K562 (cell line): Measurements from ENCODE around the gene HSPB8. TPM values are rescaled to one million over a fixed set of nuclear protein-coding genes. Genes with fewer than 3 reads are reported as not detected.
A peak's percentile ranks its signal among the peaks of the same experiment; 100 is the strongest.

Experiments used
- ATF1 ChIP-seq, 2 experiments: fragments of 450-650 bp in 1 of 2; IDR thresholded peaks; 2 replicates each; pipeline ENCODE4 v1.6.1; 2016; ENCODE audit warnings: missing compliant biosample characterization in 1 of 2, missing genetic modification characterization in 1 of 2
- CHD4 ChIP-seq: fragments of 200-600 bp; sonication (generic); IDR thresholded peaks from 3 replicates; pipeline ENCODE4 v1.6.1; 2012; ENCODE audit warnings: low read depth, mild to moderate bottlenecking, mixed read lengths, low read length, inconsistent platforms; ENCODE audit not compliant: insufficient read depth, insufficient replicate concordance, poor library complexity, severe bottlenecking
- CREB1 ChIP-seq, 2 experiments: sonication (generic) in 1 of 2; formaldehyde crosslinking in 1 of 2; IDR thresholded peaks; 2 replicates each; pipeline versions ENCODE4 v1.6.1 to v1.8.0; 2012 to 2022; ENCODE audit warnings: inconsistent platforms in 1 of 2, mild to moderate bottlenecking in 1 of 2, missing genetic modification reagents in 1 of 2, moderate library complexity in 1 of 2
- CREM ChIP-seq: IDR thresholded peaks from 2 replicates; pipeline ENCODE4 v1.6.1; 2014; ENCODE audit warnings: antibody characterized with exemption, low read depth
- DIDO1 ChIP-seq: fragments of 450-650 bp; IDR thresholded peaks from 2 replicates; pipeline ENCODE4 v1.6.1; 2016; ENCODE audit warnings: low read depth, missing biosample characterization, missing genetic modification characterization
- DNMT1 ChIP-seq: fragments of 450-650 bp; IDR thresholded peaks from 2 replicates; pipeline ENCODE4 v1.6.1; 2016; ENCODE audit warnings: antibody characterized with exemption, mild to moderate bottlenecking
- FOXK1 ChIP-seq: sonication (generic); formaldehyde crosslinking; IDR thresholded peaks from 2 replicates; pipeline ENCODE4 v1.8.0; 2022; ENCODE audit warnings: missing genetic modification reagents, mild to moderate bottlenecking, borderline replicate concordance
- FOXO4 ChIP-seq: fragments of 450-650 bp; formaldehyde crosslinking; IDR thresholded peaks from 2 replicates; pipeline ENCODE4 v1.4.0; 2020; ENCODE audit warnings: mild to moderate bottlenecking, moderate library complexity
- HOMEZ ChIP-seq: fragments of 250-450 bp; sonication (Bioruptor Pico); IDR thresholded peaks from 2 replicates; pipeline ENCODE4 v1.4.0; 2020; ENCODE audit warnings: mild to moderate bottlenecking, moderate library complexity
- POLR2G ChIP-seq: fragments of 200-400 bp; formaldehyde crosslinking; IDR thresholded peaks from 2 replicates; pipeline ENCODE4 v1.6.1; 2017; ENCODE audit warnings: low read depth, mild to moderate bottlenecking, antibody characterized with exemption, low read length, moderate library complexity
- RAD51 ChIP-seq: fragments of 450-650 bp; IDR thresholded peaks from 2 replicates; pipeline ENCODE4 v1.7.1; 2016; ENCODE audit warnings: low read depth, mild to moderate bottlenecking, borderline replicate concordance
- TFE3 ChIP-seq: fragments of 450-650 bp; formaldehyde crosslinking; IDR thresholded peaks from 2 replicates; pipeline ENCODE4 v1.4.0; 2020; ENCODE audit warnings: mild to moderate bottlenecking, mixed read lengths
- XRCC4 ChIP-seq: IDR thresholded peaks from one replicate; pipeline ENCODE4 v1.6.1; 2011; ENCODE audit not compliant: insufficient read depth, insufficient read length; ENCODE audit errors: extremely low read depth
- YBX1 ChIP-seq: fragments of 450-650 bp; IDR thresholded peaks from 2 replicates; pipeline ENCODE4 v1.7.1; 2016; ENCODE audit warnings: mild to moderate bottlenecking
- ZBTB12 ChIP-seq: fragments of 250-450 bp; sonication (Bioruptor Pico); IDR thresholded peaks from 2 replicates; pipeline ENCODE4 v1.4.0; 2020
- ZBTB26 ChIP-seq: fragments of 450-650 bp; formaldehyde crosslinking; IDR thresholded peaks from 2 replicates; pipeline ENCODE4 v1.4.0; 2022; ENCODE audit warnings: missing genetic modification characterization
- ZNF143 ChIP-seq: sonication (generic); formaldehyde crosslinking; IDR thresholded peaks from 2 replicates; pipeline ENCODE4 v1.9.0; 2022; ENCODE audit warnings: mild to moderate bottlenecking, missing genetic modification reagents
- ZNF77 ChIP-seq: fragments of 250-450 bp; sonication (Bioruptor Pico); IDR thresholded peaks from 2 replicates; pipeline ENCODE4 v1.5.0; 2020
- polyA plus RNA-seq, 8 experiments: library from polyadenylated mRNA; depleted of rRNA in 4 of 8; stranded (reverse) in 5 of 8; unstranded in 3 of 8; fragments of >200 nt; fragmentation: Nextera tagmentation in 2 of 8; fragmentation: Illumina TruSeq in 1 of 8; extraction: Ambion mirVana in 2 of 8; extraction: Trizol in 1 of 8; gene quantifications; 2 replicates each; pipeline versions ENCODE4 v1.2.1 to v1.2.3, GENCODE V29; 2011 to 2014; ENCODE audit warnings: inconsistent platforms in 1 of 8, missing spikeins in 1 of 8
- total RNA-seq, 7 experiments: library from RNA; depleted of rRNA in 6 of 7; stranded (reverse); fragments of >200 nt in 6 of 7; fragmentation: Illumina TruSeq in 2 of 7; extraction: Trizol in 2 of 7; gene quantifications; 2 replicates each; pipeline versions ENCODE4 v1.2.1 to v1.2.3, GENCODE V29; 2011 to 2021; ENCODE audit warnings: low replicate concordance in 1 of 7

Gene HSPB8
- total and polyA plus RNA-seq, 9 of the 15 experiments (the other 6 are each of a cell fraction or from before 2014, with no cell fraction given) = 0.13 TPM; not detected in 8

- TF ChIP-seq HOMEZ (CRISPR knock-in tag) (no peak), CHD4 (no peak), FOXK1 (CRISPR knock-in tag) (no peak), ZBTB26 (no peak), CREB1 (IDR thresholded peaks at IDR 0.05) (no peak), CREB1 (CRISPR knock-in tag; IDR thresholded peaks at IDR 0.05) (no peak), FOXO4 (CRISPR knock-in tag) (no peak), RAD51 (peak; percentile 86), CREM (peak; percentile 25; the same call in 1 of the 2 replicates), DIDO1 (tag) (peak; percentile 64; the same call in 1 of the 2 replicates), ZNF77 (no peak), XRCC4 (no peak), TFE3 (CRISPR knock-in tag) (peak; percentile 94), ZNF143 (peak; percentile 84), POLR2G (no peak), ATF1 (CRISPR knock-in tag; IDR thresholded peaks at IDR 0.05) (no peak), ATF1 (tag; IDR thresholded peaks at IDR 0.05) (peak; percentile 69), ZBTB12 (CRISPR knock-in tag) (no peak), YBX1 (no peak), DNMT1 (no peak)
These were observed 51.1 kb downstream of the HSPB8 start (continued) for GRCh38 chr12:119229837-119230236.
